Astrocyte of the hippocampus (primary cell): Measurements from ENCODE around the gene GABRQ.

Experiments
- DNase-seq: peaks from one replicate; pipeline ENCODE4 v3.0.0; 2011; ENCODE audit warnings: low read depth, low spot score

The GABRQ gene

GRCh38 chrX:152637649-152638442 is at the start of gene GABRQ:
GABRQ (plus strand) TSS chrX:152637895; CDS start chrX:152638203, 308 bp downstream.
- DNase-seq, result peak; percentile 84

- DNase-seq, result peak; percentile 79
Measured at GRCh38 chrX:152588206-152588605, 49.5 kb upstream of the GABRQ start.

GRCh38 chrX:152600853-152601633 is 36.7 kb upstream of the GABRQ start:
- peak; percentile 68 for DNase-seq

GRCh38 chrX:152601848-152602616 is 35.7 kb upstream of the GABRQ start:
- peak; percentile 62 for DNase-seq

GRCh38 chrX:152614791-152615190 is 22.9 kb upstream of the GABRQ start:
- DNase-seq, result no peak

GRCh38 chrX:152619897-152620296 is 17.8 kb upstream of the GABRQ start:
- DNase-seq, result no peak

- DNase-seq, result peak; percentile 73
Measured at GRCh38 chrX:152632445-152633097, 5.1 kb upstream of the GABRQ start.

- DNase-seq, result peak; percentile 71
Measured at GRCh38 chrX:152635941-152636340, 1.8 kb upstream of the GABRQ start.

GRCh38 chrX:152638443-152638904 is 779 bp downstream of the GABRQ start:
- DNase-seq, result no peak

GRCh38 chrX:152639426-152639825 is 1.7 kb downstream of the GABRQ start:
- DNase-seq, result no peak

- peak; percentile 29 for DNase-seq
Measured at GRCh38 chrX:152640034-152640818, 2.5 kb downstream of the GABRQ start.

GRCh38 chrX:152641256-152641875 is 3.7 kb downstream of the GABRQ start:
- DNase-seq, result no peak

- DNase-seq, result no peak
Measured at GRCh38 chrX:152641996-152642395, 4.3 kb downstream of the GABRQ start.

- DNase-seq, result no peak
Measured at GRCh38 chrX:152642931-152643564, 5.4 kb downstream of the GABRQ start.

- no peak for DNase-seq
Measured at GRCh38 chrX:152646961-152647360, 9.3 kb downstream of the GABRQ start.

- DNase-seq, result no peak
Measured at GRCh38 chrX:152647978-152648377, 10.3 kb downstream of the GABRQ start.

GRCh38 chrX:152652060-152652459 is 14.4 kb downstream of the GABRQ start:
- no peak for DNase-seq

GRCh38 chrX:152652467-152652866 is 14.8 kb downstream of the GABRQ start:
- no peak for DNase-seq

- DNase-seq, result no peak
Measured at GRCh38 chrX:152656087-152656486, 18.4 kb downstream of the GABRQ start.

- DNase-seq, result no peak
Measured at GRCh38 chrX:152656890-152657289, 19.2 kb downstream of the GABRQ start.
